Activated CD8-positive, alpha-beta T cell treated with anti-CD3 and anti-CD28 coated beads, Interleukin-2, amount 10 ng/mL, durations not matched to agents 7 days and 5 days (primary cell): ENCODE results near the gene SCFD1. TPM values are rescaled to one million over a fixed set of nuclear protein-coding genes. Genes with fewer than 3 reads are reported as not detected.
"Not testable (repeated sequence)": the region's sequence is repeated elsewhere in the genome, so short reads cannot be mapped to it uniquely, and the experiment has no call there.

Experiments used
- ATAC-seq: fragments of 150-1000 bp; cut with Tn5 transposase; one replicate; pipeline ENCODE4 v1.10.0; 2021; ENCODE audit warnings: moderate library complexity
- CTCF ChIA-PET: fragments of 350-600 bp; sonication (Branson Sonifier 250); formaldehyde crosslinking; loops from one replicate; lab custom pipeline; 2021; ENCODE audit warnings: antibody characterized with exemption; lab: Charles Lee
- POLR2A ChIA-PET: fragments of 350-600 bp; sonication (Branson Sonifier 250); formaldehyde crosslinking; loops from one replicate; lab custom pipeline; 2021; ENCODE audit warnings: antibody characterized with exemption; lab: Charles Lee
- DNase-seq: peaks from one replicate; pipeline ENCODE4 v3.0.0-alpha.2; 2020
- H3K27ac Mint-ChIP-seq: one replicate; pipeline ENCODE4 v1.8.0; 2021; ENCODE audit warnings: mild to moderate bottlenecking, mixed read lengths
- H3K27me3 Mint-ChIP-seq: one replicate; pipeline ENCODE4 v1.8.0; 2021; ENCODE audit warnings: low read depth, mixed read lengths
- H3K36me3 Mint-ChIP-seq: one replicate; pipeline ENCODE4 v1.8.0; 2021; ENCODE audit warnings: low read depth, mixed read lengths
- H3K4me1 Mint-ChIP-seq: one replicate; pipeline ENCODE4 v1.8.0; 2021; ENCODE audit warnings: low read depth, mixed read lengths
- H3K4me3 Mint-ChIP-seq: one replicate; pipeline ENCODE4 v1.8.0; 2021; ENCODE audit warnings: mild to moderate bottlenecking, mixed read lengths
- H3K9me3 Mint-ChIP-seq: one replicate; pipeline ENCODE4 v1.8.0; 2022; ENCODE audit warnings: mixed read lengths; ENCODE audit not compliant: insufficient read depth
- total RNA-seq, 2 experiments: library from RNA; stranded (reverse); gene quantifications; one replicate each; pipeline ENCODE4 v1.2.3, GENCODE V29; 2021

Gene SCFD1, protein sequence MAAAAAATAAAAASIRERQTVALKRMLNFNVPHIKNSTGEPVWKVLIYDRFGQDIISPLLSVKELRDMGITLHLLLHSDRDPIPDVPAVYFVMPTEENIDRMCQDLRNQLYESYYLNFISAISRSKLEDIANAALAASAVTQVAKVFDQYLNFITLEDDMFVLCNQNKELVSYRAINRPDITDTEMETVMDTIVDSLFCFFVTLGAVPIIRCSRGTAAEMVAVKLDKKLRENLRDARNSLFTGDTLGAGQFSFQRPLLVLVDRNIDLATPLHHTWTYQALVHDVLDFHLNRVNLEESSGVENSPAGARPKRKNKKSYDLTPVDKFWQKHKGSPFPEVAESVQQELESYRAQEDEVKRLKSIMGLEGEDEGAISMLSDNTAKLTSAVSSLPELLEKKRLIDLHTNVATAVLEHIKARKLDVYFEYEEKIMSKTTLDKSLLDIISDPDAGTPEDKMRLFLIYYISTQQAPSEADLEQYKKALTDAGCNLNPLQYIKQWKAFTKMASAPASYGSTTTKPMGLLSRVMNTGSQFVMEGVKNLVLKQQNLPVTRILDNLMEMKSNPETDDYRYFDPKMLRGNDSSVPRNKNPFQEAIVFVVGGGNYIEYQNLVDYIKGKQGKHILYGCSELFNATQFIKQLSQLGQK
- 10 to 100 TPM; 50.3 to 58.1 TPM for total RNA-seq

DNA sequence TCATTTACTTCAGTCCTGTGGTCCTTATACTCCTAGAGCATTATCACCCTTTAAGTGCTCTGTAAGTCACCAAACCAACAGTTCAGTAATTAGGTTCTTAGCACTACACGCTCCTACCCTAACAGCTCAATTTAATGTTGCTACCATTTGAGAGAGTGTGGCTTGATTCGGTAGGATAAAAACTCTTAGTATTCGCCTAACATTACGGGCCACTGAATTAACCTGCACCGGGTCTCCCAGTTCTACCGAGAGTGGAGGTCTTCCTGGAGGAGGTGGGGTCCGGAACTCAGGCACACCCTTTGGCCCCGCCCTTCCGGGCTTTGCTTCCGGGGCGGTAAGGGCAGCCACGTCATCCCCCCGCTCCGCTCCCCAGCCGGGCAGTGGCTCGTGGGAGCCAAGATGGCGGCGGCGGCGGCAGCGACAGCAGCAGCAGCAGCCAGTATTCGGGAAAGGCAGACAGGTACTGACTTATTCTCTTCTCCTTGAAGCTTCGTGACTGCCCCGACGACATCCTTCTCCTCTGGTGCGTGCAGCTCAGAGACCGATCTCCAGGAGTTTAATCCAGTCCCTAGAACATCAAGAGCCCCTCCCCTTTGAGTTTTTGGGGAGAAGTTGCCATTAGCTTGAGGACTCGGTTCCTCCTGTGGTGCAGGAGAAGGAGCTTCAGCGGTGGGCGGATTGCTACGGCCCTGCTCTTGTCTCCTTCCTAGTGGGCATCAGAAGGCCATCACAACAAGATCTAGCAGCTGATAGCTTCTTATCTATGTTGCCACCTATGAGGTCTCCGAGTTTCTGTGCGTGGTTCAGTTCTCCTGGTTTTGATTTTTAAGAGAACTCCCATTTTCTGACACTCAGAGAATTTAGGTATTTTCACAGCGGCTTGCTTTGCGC lies at the start of gene SCFD1:
Gene SCFD1 (plus strand): TSS at position 380 of the 891 bp plus-strand sequence. CDS start 20 bp downstream, at position 400.
- ATAC-seq, result peak; percentile 98
- Mint-ChIP-seq H3K9me3 (no peaks in the 10 kb centered on the region), H3K4me3 (peak within 1 kb of the TSS; percentile 89), H3K27me3 (no peaks in the 10 kb centered on the region), H3K4me1 (peaks cover 29% of the 10 kb centered on the region), H3K36me3 (peaks cover 19% of the 10 kb centered on the region), H3K27ac (peak within 1 kb of the TSS; percentile 95)
- DNase-seq, result peak; percentile 95
- CTCF ChIA-PET, result interaction anchor here (1.1 to 2.5 kb wide), 9 partner anchors 11 to 69 kb away, joined by 3 to 7 read pairs (median 4); partner anchors contain the start of gene G2E3
- POLR2A ChIA-PET, result interaction anchor here (0.7 to 2.6 kb wide), 14 partner anchors 8 to 586 kb away, joined by 3 to 23 read pairs (median 3); partner anchors contain the start of genes AP4S1, G2E3, HECTD1 and STRN3

DNA sequence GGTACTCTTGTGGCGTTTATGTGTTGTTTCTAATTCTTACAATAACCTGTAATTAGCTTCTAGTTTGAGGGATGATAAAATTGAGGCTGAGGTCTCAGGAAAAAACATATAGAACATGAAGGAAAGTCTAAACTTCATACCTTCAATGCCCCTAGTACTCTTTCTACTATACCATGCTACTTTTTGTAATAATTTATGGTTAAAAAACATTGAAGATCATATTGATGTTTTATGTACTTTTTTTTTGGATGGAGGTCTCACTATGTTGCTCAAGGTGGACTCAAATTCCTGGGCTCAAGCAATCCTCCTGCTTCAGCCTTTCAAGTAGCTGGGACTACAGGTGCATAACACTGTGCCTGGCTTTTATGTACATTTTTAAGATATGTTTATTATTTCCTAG lies 49.3 kb upstream of the SCFD1 start:
- CTCF ChIA-PET, result no interaction called here
- POLR2A ChIA-PET, result no interaction called here
- Mint-ChIP-seq H3K9me3 (no peaks in the 10 kb centered on the region), H3K36me3 (peaks cover 26% of the 10 kb centered on the region), H3K4me3 (no peak overlapping the region), H3K4me1 (peaks cover 37% of the 10 kb centered on the region), H3K27me3 (no peaks in the 10 kb centered on the region), H3K27ac (no peak overlapping the region)
- DNase-seq (no peak), ATAC-seq (no peak)

DNA sequence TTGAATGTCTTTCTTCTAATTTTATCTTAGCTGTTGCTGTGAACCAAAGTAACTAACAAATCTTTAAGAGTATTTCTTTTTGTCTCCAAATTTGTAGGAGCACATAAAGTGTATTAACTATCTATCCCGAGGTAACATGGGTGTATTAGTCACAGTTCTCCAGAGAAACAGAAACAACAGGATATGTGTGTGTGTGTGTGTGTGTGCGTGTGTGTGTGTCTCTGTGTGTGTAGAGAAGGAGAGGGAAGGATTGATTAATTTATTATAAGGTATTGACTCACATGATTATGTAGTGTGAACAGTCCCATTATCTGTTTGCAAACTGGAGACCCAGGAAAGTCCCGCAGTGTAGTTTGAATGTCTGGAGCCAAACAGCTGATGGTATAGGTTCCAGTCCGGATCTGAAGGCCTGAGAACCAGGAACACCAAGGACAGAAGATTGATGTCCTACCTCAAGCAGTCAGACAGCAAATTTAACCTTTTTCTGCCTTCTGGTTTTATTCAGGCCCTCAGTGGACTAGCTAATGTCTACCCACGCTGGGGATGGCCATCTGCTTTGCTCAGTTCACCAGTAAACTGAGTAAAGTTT lies 48.8 kb upstream of the SCFD1 start:
- DNase-seq, result no peak
- ATAC-seq, result no peak
- POLR2A ChIA-PET, result no interaction called here
- Mint-ChIP-seq H3K9me3 (no peaks in the 10 kb centered on the region), H3K4me1 (peaks cover 33% of the 10 kb centered on the region), H3K4me3 (no peak overlapping the region), H3K36me3 (peaks cover 28% of the 10 kb centered on the region), H3K27ac (no peak overlapping the region), H3K27me3 (no peaks in the 10 kb centered on the region)
- CTCF ChIA-PET, result no interaction called here

DNA sequence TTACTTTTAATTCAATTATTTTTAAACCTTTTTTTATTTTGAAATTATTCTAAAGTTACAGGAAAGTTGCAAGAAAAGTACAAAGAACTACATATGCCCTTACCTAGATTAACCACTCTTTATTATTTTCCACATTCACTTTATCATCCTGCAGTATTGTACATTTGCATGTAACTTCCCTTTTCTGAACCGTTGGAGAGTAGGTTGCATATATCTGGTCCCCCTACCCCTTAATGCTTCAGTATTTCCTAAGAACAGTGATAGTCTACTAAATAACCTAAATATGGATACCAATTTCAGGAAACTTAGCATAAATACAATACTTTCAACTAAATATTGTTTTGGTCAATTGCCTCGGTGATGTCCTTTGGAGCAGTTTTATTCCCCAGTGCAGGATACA lies 48.2 kb upstream of the SCFD1 start:
- no peaks in the 10 kb centered on the region for H3K9me3 Mint-ChIP-seq
- ChIA-PET POLR2A (no interaction called here), CTCF (no interaction called here)
- no peak for ATAC-seq
- H3K27ac Mint-ChIP-seq, result no peak overlapping the region
- DNase-seq, result no peak
- H3K27me3 Mint-ChIP-seq, result no peaks in the 10 kb centered on the region
- peaks cover 36% of the 10 kb centered on the region for H3K4me1 Mint-ChIP-seq
- no peak overlapping the region for H3K4me3 Mint-ChIP-seq
- peaks cover 32% of the 10 kb centered on the region for H3K36me3 Mint-ChIP-seq

DNA sequence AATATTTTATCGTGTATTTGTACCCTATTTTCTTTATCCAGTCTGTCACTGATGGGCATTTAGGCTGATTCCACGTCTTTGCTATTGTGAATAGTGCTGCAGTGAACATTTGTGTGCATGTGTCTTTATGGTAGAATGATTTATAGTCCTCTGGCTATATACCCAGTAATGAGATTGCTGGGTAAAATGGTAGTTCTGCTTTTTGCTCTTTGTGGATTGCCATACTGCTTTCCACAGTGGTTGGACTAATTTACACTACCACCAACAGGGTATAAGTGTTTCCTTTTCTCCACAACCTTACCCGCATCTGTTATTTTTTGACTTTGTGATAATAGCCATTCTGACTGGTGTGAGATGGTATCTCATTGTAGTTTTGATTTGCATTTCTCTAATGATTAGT lies 47.3 kb upstream of the SCFD1 start:
- H3K27ac Mint-ChIP-seq, DNase-seq, H3K9me3 Mint-ChIP-seq, H3K4me3 Mint-ChIP-seq, ATAC-seq, POLR2A ChIA-PET, CTCF ChIA-PET, H3K27me3 Mint-ChIP-seq: not testable (repeated sequence)
- Mint-ChIP-seq H3K4me1 (peaks cover 33% of the 10 kb centered on the region), H3K36me3 (peaks cover 33% of the 10 kb centered on the region)

DNA sequence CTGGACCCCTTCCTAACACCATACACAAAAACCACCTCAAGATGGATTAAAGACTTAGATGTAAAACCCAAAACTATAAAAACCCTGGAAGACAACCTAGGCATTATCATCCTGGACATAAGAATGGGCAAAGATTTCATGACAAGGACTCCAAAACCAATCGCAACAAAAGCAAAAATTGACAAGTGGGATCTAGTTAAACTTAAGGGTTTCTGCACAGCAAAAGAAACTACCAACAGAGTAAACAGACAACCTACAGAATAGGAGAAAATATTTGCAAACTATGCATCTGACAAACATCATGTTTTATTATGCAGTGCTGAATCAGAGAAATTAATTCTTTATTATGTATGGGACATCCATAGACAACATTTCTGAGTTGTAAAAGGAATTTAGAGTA lies 45.8 kb upstream of the SCFD1 start:
- H3K4me3 Mint-ChIP-seq, H3K9me3 Mint-ChIP-seq, ATAC-seq, CTCF ChIA-PET, H3K27me3 Mint-ChIP-seq, H3K27ac Mint-ChIP-seq, POLR2A ChIA-PET, DNase-seq: not testable (repeated sequence)
- H3K36me3 Mint-ChIP-seq, result peaks cover 33% of the 10 kb centered on the region
- peaks cover 18% of the 10 kb centered on the region for H3K4me1 Mint-ChIP-seq

GRCh38 chr14:30580616-30581282 lies 41.4 kb upstream of the SCFD1 start:
- H3K9me3 Mint-ChIP-seq, result peaks cover 11% of the 10 kb centered on the region
- H3K27me3 Mint-ChIP-seq, result no peaks in the 10 kb centered on the region
- no peak overlapping the region for H3K27ac Mint-ChIP-seq
- ChIA-PET POLR2A (no interaction called here), CTCF (no interaction called here)
- ATAC-seq, result no peak
- DNase-seq, result no peak
- no peak overlapping the region for H3K4me3 Mint-ChIP-seq
- peaks cover 7% of the 10 kb centered on the region for H3K4me1 Mint-ChIP-seq
- peaks cover 55% of the 10 kb centered on the region for H3K36me3 Mint-ChIP-seq

- no peak overlapping the region for H3K27ac Mint-ChIP-seq
- H3K9me3 Mint-ChIP-seq, result peaks cover 11% of the 10 kb centered on the region
- no peak overlapping the region for H3K4me3 Mint-ChIP-seq
- ChIA-PET CTCF (no interaction called here), POLR2A (no interaction called here)
- DNase-seq (no peak), ATAC-seq (no peak)
- H3K27me3 Mint-ChIP-seq, result no peaks in the 10 kb centered on the region
- H3K36me3 Mint-ChIP-seq, result peaks cover 55% of the 10 kb centered on the region
- peaks cover 11% of the 10 kb centered on the region for H3K4me1 Mint-ChIP-seq
Observed at GRCh38 chr14:30581283-30581625, 40.9 kb upstream of the SCFD1 start.

GRCh38 chr14:30582376-30582775 lies 39.7 kb upstream of the SCFD1 start:
- ATAC-seq (no peak), DNase-seq (no peak)
- H3K9me3 Mint-ChIP-seq, result peaks cover 11% of the 10 kb centered on the region
- H3K27ac Mint-ChIP-seq, result no peak overlapping the region
- no peaks in the 10 kb centered on the region for H3K27me3 Mint-ChIP-seq
- ChIA-PET POLR2A (interaction anchor here (0.9 to 1.3 kb wide), 2 partner anchors 12 to 24 kb away, joined by 3 to 5 read pairs; partner anchors contain the start of gene G2E3), CTCF (interaction anchor here (1.2 kb wide), 1 partner anchor 58 kb away, joined by 3 read pairs; no protein-coding TSS in a partner anchor)
- peaks cover 56% of the 10 kb centered on the region for H3K36me3 Mint-ChIP-seq
- H3K4me1 Mint-ChIP-seq, result peaks cover 9% of the 10 kb centered on the region
- H3K4me3 Mint-ChIP-seq, result no peak overlapping the region

GRCh38 chr14:30584058-30584630 lies 38.0 kb upstream of the SCFD1 start:
- DNase-seq (no peak), ATAC-seq (no peak)
- Mint-ChIP-seq H3K9me3 (peaks cover 11% of the 10 kb centered on the region), H3K27me3 (no peaks in the 10 kb centered on the region), H3K4me3 (no peak overlapping the region), H3K4me1 (peaks cover 6% of the 10 kb centered on the region), H3K27ac (no peak overlapping the region), H3K36me3 (peaks cover 60% of the 10 kb centered on the region)
- ChIA-PET POLR2A (no interaction called here), CTCF (no interaction called here)
